HG02763 (cell line): ENCODE data around the gene CIC.
"Not testable (repeated sequence)": the region's sequence is repeated elsewhere in the genome, so short reads cannot be mapped to it uniquely, and the experiment has no call there.

Source experiments
- ATAC-seq: cut with Tn5 transposase; IDR thresholded peaks from one replicate; pipeline ENCODE4 v1.9.1; 2021; ENCODE audit warnings: mild to moderate bottlenecking, moderate library complexity; ENCODE audit not compliant: unreplicated experiment

CIC gene

GRCh38 chr19:42327381-42327780 lies 58.3 kb downstream of the CIC start:
- no peak for ATAC-seq

GRCh38 chr19:42328106-42328505 lies 59.1 kb downstream of the CIC start:
- no peak for ATAC-seq

DNA sequence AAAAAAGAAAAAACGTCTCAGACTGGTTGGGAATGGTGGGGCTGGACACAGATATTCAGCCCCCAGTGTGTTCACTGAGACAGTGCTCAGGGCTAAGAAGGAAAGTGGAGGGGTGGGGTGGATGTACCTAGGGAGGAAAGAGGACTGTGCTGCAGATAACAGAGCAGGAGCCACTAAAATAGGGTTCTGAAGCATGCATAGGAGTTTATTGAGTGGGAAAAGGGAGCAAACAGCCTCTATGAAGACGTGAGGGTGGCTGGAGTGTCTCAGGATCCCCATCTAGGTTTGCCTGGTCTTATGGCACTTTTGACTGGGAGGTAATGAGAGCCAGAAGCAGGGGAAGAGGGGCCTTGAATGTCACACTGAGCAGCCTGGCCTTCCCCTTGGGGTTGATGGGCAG lies 59.8 kb downstream of the CIC start:
- no peak for ATAC-seq

- ATAC-seq = no peak
Observed at GRCh38 chr19:42330241-42330711, 61.2 kb downstream of the CIC start.

GRCh38 chr19:42331333-42331732 lies 62.3 kb downstream of the CIC start:
- ATAC-seq = not testable (repeated sequence)

DNA sequence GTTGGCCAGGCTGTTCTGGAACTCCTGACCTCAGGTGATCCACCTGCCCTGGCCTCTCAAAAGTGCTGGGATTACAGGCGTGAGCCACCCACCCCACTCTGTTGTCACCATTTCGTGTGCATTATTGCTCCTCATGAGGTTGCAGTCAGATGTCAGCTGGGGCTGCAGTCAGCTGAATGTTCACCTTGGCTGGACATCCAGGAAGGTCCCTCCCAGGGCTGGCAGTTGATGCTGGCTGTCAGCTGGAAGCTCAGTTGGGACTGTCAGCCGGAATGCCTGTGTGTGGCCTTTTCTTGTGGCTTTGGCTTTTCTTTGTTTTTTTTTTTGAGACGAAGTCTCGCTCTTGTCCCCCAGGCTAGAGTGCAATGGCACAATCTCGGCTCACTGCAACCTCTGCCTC lies 63.0 kb downstream of the CIC start:
- ATAC-seq = no peak

DNA sequence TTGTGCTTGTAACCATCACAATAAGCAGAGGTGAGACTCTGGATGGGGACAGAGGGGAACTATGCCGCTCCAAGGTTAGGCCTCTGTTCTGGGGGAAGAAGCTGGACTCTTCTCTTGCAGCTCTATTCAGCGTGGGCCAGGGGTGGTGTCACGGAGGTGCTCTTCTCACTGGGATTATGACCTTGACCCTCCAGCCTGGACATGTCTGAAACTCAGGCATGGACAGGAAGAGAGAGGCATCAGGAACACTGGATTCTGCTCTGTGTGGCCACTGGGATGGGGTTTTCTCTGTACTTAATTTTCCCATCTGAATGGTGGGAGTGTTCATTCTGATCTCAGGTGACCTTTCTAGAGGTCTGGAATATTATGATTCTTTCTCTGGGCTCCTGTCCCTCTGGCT lies 64.0 kb downstream of the CIC start:
- no peak for ATAC-seq

DNA sequence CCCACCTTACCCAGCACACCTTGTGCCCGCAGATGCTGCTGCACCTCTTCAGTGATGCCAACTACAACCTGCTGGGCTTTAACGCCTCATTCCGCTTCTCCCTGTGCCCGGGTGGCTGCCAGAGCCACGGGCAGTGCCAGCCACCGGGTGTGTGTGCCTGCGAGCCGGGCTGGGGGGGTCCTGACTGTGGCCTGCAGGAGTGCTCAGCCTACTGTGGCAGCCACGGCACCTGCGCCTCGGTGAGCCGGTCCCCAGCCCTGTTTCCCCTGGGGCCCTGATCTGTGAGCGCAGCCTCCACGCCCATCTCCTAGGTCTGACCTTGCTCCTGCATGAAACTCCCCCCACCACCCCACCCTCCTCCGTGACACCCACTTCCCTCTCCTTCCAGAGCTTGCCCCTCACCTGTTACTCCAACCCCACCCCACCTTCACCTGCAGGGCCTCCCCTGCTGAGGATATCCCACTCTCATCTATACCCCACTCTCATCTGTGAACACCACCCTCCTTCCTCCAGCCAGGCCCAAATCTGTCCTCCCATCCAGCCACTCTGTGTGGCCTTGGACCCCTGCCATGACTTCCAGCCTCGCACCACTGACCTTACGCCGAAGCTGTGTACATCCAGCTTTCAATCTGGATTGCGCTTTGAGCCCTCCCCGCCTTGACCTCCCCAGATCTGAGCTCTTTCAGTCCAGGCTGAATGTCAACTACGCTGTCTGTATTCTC lies 65.1 kb downstream of the CIC start:
- ATAC-seq = no peak

- no peak for ATAC-seq
Observed at GRCh38 chr19:42334697-42335373, 65.8 kb downstream of the CIC start.

DNA sequence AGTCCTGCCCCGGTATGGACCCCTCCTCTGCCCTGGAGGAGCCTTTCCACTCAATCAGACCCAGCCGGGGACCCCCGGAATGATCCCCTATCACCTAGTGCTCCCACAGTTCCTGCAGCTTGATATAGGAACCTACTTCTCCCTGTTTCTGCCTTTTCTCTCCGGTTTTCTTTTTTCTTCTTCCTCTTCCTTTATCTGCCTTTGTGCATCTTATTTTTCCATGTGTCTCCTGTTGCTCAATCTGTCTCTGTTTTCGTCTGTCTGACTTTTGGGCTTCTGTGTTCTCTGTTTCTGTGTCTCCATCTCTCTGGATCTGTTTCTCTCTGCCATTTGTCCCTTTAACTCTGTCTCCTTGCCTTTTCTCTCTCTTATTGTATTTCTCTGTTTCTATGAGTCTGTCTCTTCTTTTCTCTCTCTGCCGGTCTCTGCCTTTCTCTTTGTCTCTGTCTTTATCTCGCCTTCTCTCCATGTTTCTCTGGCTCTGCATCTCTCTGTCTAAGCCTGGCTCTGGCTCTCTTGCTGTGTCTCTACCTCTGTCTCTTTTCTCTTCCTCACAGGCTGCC lies 66.4 kb downstream of the CIC start:
- no peak for ATAC-seq

- ATAC-seq = no peak
Observed at GRCh38 chr19:42335971-42336370, 66.9 kb downstream of the CIC start.

DNA sequence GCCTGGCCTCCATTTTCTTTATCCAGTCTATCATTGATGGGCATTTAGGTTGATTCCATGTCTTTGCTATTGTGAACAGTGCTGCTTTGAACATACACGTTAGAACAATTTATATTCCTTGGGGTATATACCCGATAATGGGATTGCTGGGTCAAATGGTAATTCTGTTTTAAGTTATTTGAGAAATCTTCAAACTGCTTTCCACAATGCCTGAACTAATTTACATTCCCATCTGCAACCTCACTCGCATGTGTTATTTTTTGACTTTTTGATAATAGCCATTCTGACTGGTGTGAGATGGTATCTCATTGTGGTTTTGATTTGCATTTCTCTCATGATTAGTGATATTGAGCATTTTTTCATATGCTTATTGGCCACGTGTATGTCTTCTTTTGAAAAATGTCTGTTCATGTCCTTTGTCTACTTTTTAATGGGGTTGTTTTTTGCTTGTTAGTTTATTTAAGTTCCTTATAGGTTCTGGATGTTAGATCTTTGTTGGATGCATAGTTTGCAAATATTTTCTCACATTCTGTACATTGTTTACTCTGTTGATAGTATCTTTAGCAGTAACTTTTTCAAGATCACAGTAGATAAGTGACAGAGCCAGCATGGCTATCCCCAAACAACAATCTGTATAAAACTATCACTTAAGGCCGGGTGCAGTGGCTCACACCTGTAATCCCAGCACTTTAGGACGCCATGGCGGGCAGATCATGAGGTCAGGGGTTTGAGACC lies 70.2 kb downstream of the CIC start:
- not testable (repeated sequence) for ATAC-seq

GRCh38 chr19:42339922-42340321 lies 70.9 kb downstream of the CIC start:
- ATAC-seq = not testable (repeated sequence)

DNA sequence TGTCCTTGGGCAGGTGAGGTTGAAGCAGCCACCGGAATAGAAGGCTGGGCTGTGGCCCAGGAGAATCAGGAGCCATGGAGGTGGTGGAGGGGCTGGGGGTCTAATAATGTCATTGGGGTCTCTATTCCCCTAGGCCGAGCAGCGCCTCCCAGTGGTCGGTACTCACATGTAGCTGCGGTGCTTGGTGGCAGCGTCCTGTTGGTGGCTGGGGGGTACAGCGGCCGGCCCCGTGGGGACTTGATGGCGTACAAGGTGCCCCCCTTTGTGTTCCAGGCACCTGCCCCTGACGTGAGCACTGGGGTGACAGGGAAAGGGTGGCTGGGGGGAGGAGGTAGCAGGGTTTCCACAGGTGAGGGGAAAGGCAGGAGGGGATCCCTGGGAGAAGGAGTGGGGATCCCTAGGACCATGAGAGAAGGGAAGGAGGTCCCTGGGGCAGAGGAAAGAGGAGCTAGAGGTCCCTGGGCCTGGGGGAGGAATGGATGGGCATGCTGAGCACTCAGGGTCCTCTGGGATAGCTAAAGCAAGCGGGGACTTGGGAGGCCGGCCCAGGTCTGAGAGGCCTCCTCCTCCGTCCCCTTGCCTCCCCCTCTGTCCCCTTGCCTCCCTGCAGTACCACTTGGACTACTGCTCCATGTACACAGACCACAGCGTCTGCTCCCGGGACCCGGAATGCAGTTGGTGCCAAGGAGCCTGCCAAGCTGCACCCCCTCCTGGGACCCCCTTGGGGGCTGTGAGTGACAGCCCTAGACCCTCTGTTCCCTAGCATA lies 74.5 kb downstream of the CIC start:
- ATAC-seq = no peak

GRCh38 chr19:42344336-42344893 lies 75.4 kb downstream of the CIC start:
- ATAC-seq = no peak
